ENCODE results near the gene TTLL9. TPM values are rescaled to one million over a fixed set of nuclear protein-coding genes. Genes with fewer than 3 reads are reported as not detected.

TTLL9 gene
- total RNA-seq, 1 donor from 2014 or later, result not detected

- intact Hi-C loops (cut with micrococcal nuclease), result no loop called here
Observed at GRCh38 chr20:31974951-31975487, 104.6 kb downstream of the TTLL9 start.

- intact Hi-C loops (cut with micrococcal nuclease), result no loop called here
Observed at GRCh38 chr20:31975874-31976273, 105.4 kb downstream of the TTLL9 start.

DNA sequence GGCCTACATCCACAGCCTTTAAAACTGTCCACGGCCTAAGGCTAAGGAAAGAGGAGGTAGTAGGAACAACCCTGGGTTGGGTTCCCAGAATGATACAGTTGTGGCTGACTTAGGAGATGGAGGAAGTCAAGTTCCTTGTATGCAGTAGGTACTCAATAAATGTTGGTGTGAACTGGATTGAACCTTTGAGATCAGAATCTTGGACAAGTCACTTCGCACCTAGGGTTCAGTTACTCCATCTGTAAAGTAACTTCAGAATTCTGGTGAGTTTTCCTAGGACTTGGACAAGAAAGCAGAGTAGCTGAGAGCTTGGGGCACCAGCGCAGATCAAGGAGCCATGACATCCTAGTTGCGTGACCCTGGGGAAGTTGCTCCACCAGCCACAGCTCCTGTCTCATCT lies 106.6 kb downstream of the TTLL9 start:
- intact Hi-C loops (cut with micrococcal nuclease), result no loop called here

GRCh38 chr20:31979713-31980426 lies 109.4 kb downstream of the TTLL9 start:
- intact Hi-C loops (cut with micrococcal nuclease), result no loop called here

- intact Hi-C loops (cut with micrococcal nuclease), result no loop called here
Observed at GRCh38 chr20:31981784-31982183, 111.3 kb downstream of the TTLL9 start.

GRCh38 chr20:31984981-31985471 lies 114.6 kb downstream of the TTLL9 start:
- intact Hi-C loops (cut with micrococcal nuclease), result no loop called here

DNA sequence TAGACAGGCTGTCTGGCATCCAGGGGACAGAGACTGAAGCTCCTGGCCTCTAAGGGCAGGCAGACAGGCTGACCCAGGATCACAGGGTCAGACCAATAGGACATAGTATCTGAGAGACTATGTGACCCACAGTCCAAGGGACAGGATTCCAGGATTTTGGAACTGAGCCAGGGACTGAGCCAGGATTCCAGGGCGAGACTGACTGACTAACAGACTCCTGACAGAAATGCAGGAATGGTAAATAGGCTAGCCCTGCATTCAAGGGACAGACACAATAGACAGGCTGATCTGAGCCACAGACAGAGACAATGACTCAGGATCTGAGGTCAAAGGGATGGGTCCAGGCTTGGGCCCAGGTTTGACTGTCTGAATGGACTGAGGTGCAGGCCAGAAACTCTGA lies 117.3 kb downstream of the TTLL9 start:
- intact Hi-C loops (cut with micrococcal nuclease), result no loop called here

DNA sequence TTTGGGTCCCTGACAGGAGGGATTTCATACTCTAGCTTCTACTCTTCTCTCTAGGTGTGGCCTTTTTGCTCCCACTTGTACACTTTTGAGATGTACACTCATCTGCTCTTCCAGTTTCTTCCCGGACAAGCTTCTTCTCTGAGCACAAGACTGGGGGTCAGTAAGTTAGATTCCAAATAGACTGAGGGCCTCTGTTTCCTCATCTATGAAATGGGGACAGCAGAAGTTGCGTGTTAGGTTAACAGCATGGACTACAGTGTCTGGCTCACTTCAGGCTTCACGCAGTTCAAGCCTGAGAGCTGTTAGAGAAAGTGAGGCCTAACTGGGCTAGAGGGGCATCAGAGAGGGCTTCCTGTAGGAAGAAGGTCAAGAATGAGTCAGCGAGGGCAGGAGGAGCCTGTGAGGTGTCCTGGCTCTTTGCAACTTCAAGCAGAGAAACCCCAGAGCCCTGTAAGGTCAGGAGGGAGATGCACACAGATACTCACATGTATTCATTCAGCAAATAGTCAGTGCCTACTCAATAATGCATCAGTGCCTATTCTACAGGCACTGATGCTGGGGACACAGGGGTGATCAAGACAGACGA lies 118.1 kb downstream of the TTLL9 start:
- intact Hi-C loops (cut with micrococcal nuclease), result no loop called here

DNA sequence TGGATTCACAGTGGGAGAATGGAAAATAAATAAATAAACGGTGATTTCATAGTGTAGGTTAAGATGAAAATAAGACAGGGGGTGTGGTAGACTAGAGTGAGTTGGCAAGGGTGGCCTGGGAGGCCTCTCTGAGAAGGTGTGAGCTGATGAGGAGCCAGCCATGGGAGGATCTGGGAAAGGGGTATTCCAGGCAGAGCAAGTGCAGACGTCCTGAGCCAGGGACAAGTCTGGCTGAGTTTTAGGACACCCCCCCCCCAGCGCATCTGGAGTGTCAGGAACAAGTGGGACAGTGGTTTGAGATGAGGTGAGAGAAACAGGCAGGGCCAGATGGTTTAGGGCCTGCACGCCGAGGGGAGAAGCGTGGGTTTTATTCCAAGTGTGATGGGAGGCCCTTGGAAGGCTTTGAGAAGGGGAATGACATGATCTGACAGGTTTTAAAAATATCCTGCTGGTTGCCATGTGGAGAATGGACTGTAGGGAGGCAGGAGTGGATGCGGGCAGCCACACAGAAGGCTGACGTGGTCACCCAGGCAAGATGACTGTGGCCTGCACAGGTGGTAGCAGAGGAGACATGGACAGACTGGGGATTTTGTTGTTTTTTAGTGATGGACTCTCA lies 118.7 kb downstream of the TTLL9 start:
- intact Hi-C loops (cut with micrococcal nuclease), result no loop called here

- intact Hi-C loops (cut with micrococcal nuclease), result no loop called here
Observed at GRCh38 chr20:31990641-31991338, 120.4 kb downstream of the TTLL9 start.

GRCh38 chr20:31991339-31991705 lies 120.9 kb downstream of the TTLL9 start:
- intact Hi-C loops (cut with micrococcal nuclease), result no loop called here

DNA sequence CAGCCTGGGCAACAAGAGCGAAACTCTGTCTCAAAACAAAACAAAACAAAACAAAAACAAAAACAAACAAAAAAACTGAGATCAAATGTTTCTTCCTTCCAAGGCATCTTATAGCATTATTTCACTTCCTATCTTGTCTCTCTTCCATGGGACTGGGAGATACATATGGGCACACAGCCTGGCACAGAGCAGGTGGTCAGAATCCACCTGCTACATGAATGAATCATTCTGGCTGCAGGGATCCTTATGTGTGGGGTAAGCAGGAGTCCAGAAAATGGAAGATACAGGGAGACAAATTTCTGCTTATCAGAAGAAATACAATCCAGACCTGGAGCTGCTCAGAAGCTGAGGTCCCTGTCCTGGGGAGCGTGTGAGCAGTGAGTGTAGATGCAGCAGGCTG lies 121.7 kb downstream of the TTLL9 start:
- intact Hi-C loops (cut with micrococcal nuclease), result no loop called here

Other genes with a start within 250 kb of the TTLL9 start
- gene COX4I2, start 232.7 kb upstream of the TTLL9 start, total RNA-seq, result not detected in 2 replicates
- 141 TPM in 2 replicates for gene BCL2L1, start 147.8 kb upstream of the TTLL9 start, total RNA-seq
- gene TPX2, start 131.3 kb upstream of the TTLL9 start, total RNA-seq, result 79.9 and 84.3 TPM in 2 replicates
- gene MYLK2, start 51.3 kb upstream of the TTLL9 start, total RNA-seq, result 0.59 and 0.64 TPM in 2 replicates
- not detected in 2 replicates for gene FOXS1, start 25.0 kb upstream of the TTLL9 start, total RNA-seq
- not detected in 2 replicates for gene DUSP15, start 107 bp upstream of the TTLL9 start, total RNA-seq
- gene PDRG1, start 81.4 kb downstream of the TTLL9 start, total RNA-seq, result 12.7 and 13.0 TPM in 2 replicates
- not detected in 2 replicates for gene XKR7, start 97.5 kb downstream of the TTLL9 start, total RNA-seq
- not detected in 2 replicates for gene CCM2L, start 139.8 kb downstream of the TTLL9 start, total RNA-seq
- gene HCK, start 181.6 kb downstream of the TTLL9 start, total RNA-seq, result 1.5 and 1.8 TPM in 2 replicates
- 44.3 and 44.4 TPM in 2 replicates for gene TM9SF4, start 239.1 kb downstream of the TTLL9 start, total RNA-seq